Upper lobe of left lung (tissue), 6 donors: ENCODE data around the gene ERC1. TPM values are rescaled to one million over a fixed set of nuclear protein-coding genes. Genes with fewer than 3 reads are reported as not detected.

Experiments used
- ATAC-seq, 2 donors: fragments of 200-7000 bp; cut with Tn5 transposase; one replicate each; pipeline ENCODE4 v1.9.1; 2022; ENCODE audit warnings: mild to moderate bottlenecking in 2 of 2, moderate library complexity in 2 of 2; ENCODE audit not compliant: low FRiP score in 2 of 2
- DNase-seq, 2 donors: peaks; one replicate each; pipeline ENCODE4 v3.0.0-alpha.2; 2019 to 2020
- H3K27ac ChIP-seq, 4 donors: fragments of 200-600 bp; sonication (generic); one replicate each; pipeline ENCODE4 v1.5.1; 2016 to 2019
- H3K27me3 ChIP-seq, 4 donors: fragments of 200-600 bp; sonication (generic); one replicate each; pipeline ENCODE4 v1.5.1; 2017 to 2019
- H3K36me3 ChIP-seq, 4 donors: fragments of 200-600 bp; sonication (generic); one replicate each; pipeline ENCODE4 v1.5.1; 2016 to 2019
- H3K4me1 ChIP-seq, 4 donors: fragments of 200-600 bp; sonication (generic); one replicate each; pipeline ENCODE4 v1.5.1; 2018 to 2019
- H3K4me3 ChIP-seq, 4 donors: fragments of 200-600 bp; sonication (generic); one replicate each; pipeline ENCODE4 v1.5.1; 2017 to 2019; ENCODE audit warnings: mild to moderate bottlenecking in 2 of 4, moderate library complexity in 1 of 4
- H3K9me3 ChIP-seq, 4 donors: fragments of 200-600 bp; sonication (generic); one replicate each; pipeline ENCODE4 v1.5.1; 2018 to 2019
- CTCF ChIP-seq, 6 experiments: fragments of 450-650 bp in 4 of 6; fragments of 200-600 bp in 2 of 6; sonication (generic) in 2 of 6; IDR thresholded peaks; one replicate each; pipeline ENCODE4 v1.5.1; 2016 to 2019; ENCODE audit warnings: antibody characterized with exemption in 6 of 6
- EP300 ChIP-seq, 4 donors: sonication (generic); formaldehyde crosslinking; IDR thresholded peaks; one replicate each; pipeline ENCODE4 v1.5.1; 2017; ENCODE audit warnings: antibody characterized with exemption in 4 of 4, control low read depth in 2 of 4
- POLR2A ChIP-seq, 4 donors: fragments of 450-650 bp; IDR thresholded peaks; one replicate each; pipeline ENCODE4 v1.5.1; 2016 to 2017; ENCODE audit warnings: antibody characterized with exemption in 4 of 4, mild to moderate bottlenecking in 2 of 4
- POLR2AphosphoS5 ChIP-seq, 2 donors: sonication (generic); formaldehyde crosslinking; IDR thresholded peaks; one replicate each; pipeline ENCODE4 v1.5.1; 2017; ENCODE audit warnings: antibody characterized with exemption in 2 of 2
- WGBS, 2 donors: methylation state at CpG; one replicate each; pipeline ENCODE4 v1.1.5; 2017 to 2018; 5-methylcytosine and 5-hydroxymethylcytosine counted together
- total RNA-seq, 6 donors: library from RNA; depleted of rRNA in 4 of 6; stranded (reverse); fragments of >200 nt in 4 of 6; gene quantifications; one replicate each; pipeline versions ENCODE4 v1.1.0 to v1.2.1, GENCODE V29; 2016 to 2021
- donor health status: DM: no; HTN: no; CAD: no; lungs with moderate emphysema.
- donor health status: DM: no; HTN: yes; CAD: no; lungs with severe emphysema.

The ERC1 gene
- total RNA-seq, 6 donors from 2014 or later: 37.7 to 158 (median 60.1) TPM

- 87 to 98% methylated on average over 11 to 12 of the region's 12 CpGs for WGBS, 2 donors
- no peaks in the 10 kb centered on the region for H3K9me3 ChIP-seq
- no peaks in the 10 kb centered on the region for H3K27me3 ChIP-seq
- peaks cover 0 to 9% (median 0%) of the 10 kb centered on the region in 4 donors for H3K36me3 ChIP-seq
- H3K27ac ChIP-seq: no peak overlapping the region
- DNase-seq (no peak), ATAC-seq (no peak)
- no peak for TF ChIP-seq POLR2A (IDR thresholded peaks at IDR 0.05)
- TF ChIP-seq POLR2AphosphoS5 (IDR thresholded peaks at IDR 0.05): no peak
- TF ChIP-seq CTCF (IDR thresholded peaks at IDR 0.05): no peak
- no peak for TF ChIP-seq EP300 (IDR thresholded peaks at IDR 0.05)
- H3K4me3 ChIP-seq: no peak overlapping the region
- H3K4me1 ChIP-seq: no peaks in the 10 kb centered on the region
Observed at GRCh38 chr12:1380171-1380851, 389.3 kb downstream of the ERC1 start.

- H3K4me3 ChIP-seq: no peak overlapping the region
- no peaks in the 10 kb centered on the region for H3K27me3 ChIP-seq
- no peak for ATAC-seq
- no peak overlapping the region for H3K27ac ChIP-seq
- WGBS, 2 donors: 74 to 77% methylated on average over 6 of the region's 6 CpGs
- H3K4me1 ChIP-seq: no peaks in the 10 kb centered on the region
- TF ChIP-seq POLR2AphosphoS5 (IDR thresholded peaks at IDR 0.05) (no peak), POLR2A (IDR thresholded peaks at IDR 0.05) (no peak), CTCF (IDR thresholded peaks at IDR 0.05) (no peak), EP300 (IDR thresholded peaks at IDR 0.05) (no peak)
- no peak for DNase-seq
- peaks cover 0 to 1% (median 0%) of the 10 kb centered on the region in 4 donors for H3K36me3 ChIP-seq
- H3K9me3 ChIP-seq: no peaks in the 10 kb centered on the region
Observed at GRCh38 chr12:1382151-1382550, 391.1 kb downstream of the ERC1 start.

- DNase-seq (no peak), ATAC-seq (no peak)
- H3K27me3 ChIP-seq: no peaks in the 10 kb centered on the region
- H3K27ac ChIP-seq: no peak overlapping the region
- no peak overlapping the region for H3K4me3 ChIP-seq
- TF ChIP-seq EP300 (IDR thresholded peaks at IDR 0.05): no peak
- TF ChIP-seq CTCF (IDR thresholded peaks at IDR 0.05): no peak
- TF ChIP-seq POLR2A (IDR thresholded peaks at IDR 0.05): no peak
- TF ChIP-seq POLR2AphosphoS5 (IDR thresholded peaks at IDR 0.05): no peak
- no peaks in the 10 kb centered on the region for H3K9me3 ChIP-seq
- H3K4me1 ChIP-seq: no peaks in the 10 kb centered on the region
- WGBS, 2 donors: 46 to 78% methylated on average over 4 of the region's 4 CpGs
- no peaks in the 10 kb centered on the region for H3K36me3 ChIP-seq
Observed at GRCh38 chr12:1382826-1383225, 391.8 kb downstream of the ERC1 start.

GRCh38 chr12:1383758-1384157 lies 392.7 kb downstream of the ERC1 start:
- TF ChIP-seq EP300 (IDR thresholded peaks at IDR 0.05) (no peak), POLR2A (IDR thresholded peaks at IDR 0.05) (no peak), CTCF (IDR thresholded peaks at IDR 0.05) (no peak), POLR2AphosphoS5 (IDR thresholded peaks at IDR 0.05) (no peak)
- Histone ChIP-seq H3K36me3 (no peaks in the 10 kb centered on the region), H3K27ac (no peak overlapping the region), H3K9me3 (no peaks in the 10 kb centered on the region), H3K27me3 (no peaks in the 10 kb centered on the region), H3K4me1 (no peaks in the 10 kb centered on the region), H3K4me3 (no peak overlapping the region)
- WGBS, 2 donors: 93 to 94% methylated on average over 4 of the region's 4 CpGs
- DNase-seq: no peak
- no peak for ATAC-seq

- no peaks in the 10 kb centered on the region for H3K27me3 ChIP-seq
- DNase-seq: no peak
- no peaks in the 10 kb centered on the region for H3K4me1 ChIP-seq
- no peak overlapping the region for H3K4me3 ChIP-seq
- 77 to 93% methylated on average over 4 of the region's 4 CpGs for WGBS, 2 donors
- ATAC-seq: no peak
- no peak for TF ChIP-seq POLR2AphosphoS5 (IDR thresholded peaks at IDR 0.05)
- H3K36me3 ChIP-seq: no peaks in the 10 kb centered on the region
- no peaks in the 10 kb centered on the region for H3K9me3 ChIP-seq
- H3K27ac ChIP-seq: no peak overlapping the region
Observed at GRCh38 chr12:1384910-1385309, 393.9 kb downstream of the ERC1 start.
